Thymus (tissue), 11 donors: ENCODE measurements around the gene FNDC3A. TPM values are rescaled to one million over a fixed set of nuclear protein-coding genes. Genes with fewer than 3 reads are reported as not detected.
"Not testable (repeated sequence)": the region's sequence is repeated elsewhere in the genome, so short reads cannot be mapped to it uniquely, and the experiment has no call there.

ENCODE experiments used
- DNase-seq, 9 donors: peaks; one replicate each; pipeline ENCODE4 v3.0.0-alpha.2; 2013; ENCODE audit warnings: low spot score in 9 of 9, low read depth in 6 of 9, missing footprints in 1 of 9
- H3K27ac ChIP-seq, 2 donors: one replicate each; pipeline ENCODE4 v1.5.1; 2013; ENCODE audit warnings: control low read depth in 1 of 2, low read depth in 1 of 2, low read length in 1 of 2, mild to moderate bottlenecking in 1 of 2, moderate library complexity in 1 of 2
- H3K27me3 ChIP-seq, 2 donors: one replicate each; pipeline ENCODE4 v1.5.1; 2013; ENCODE audit warnings: low read length in 1 of 2; ENCODE audit not compliant: control insufficient read depth in 2 of 2, insufficient read depth in 1 of 2
- H3K36me3 ChIP-seq, 2 donors: one replicate each; pipeline ENCODE4 v1.5.1; 2013; ENCODE audit warnings: low read length in 1 of 2, mild to moderate bottlenecking in 1 of 2, moderate library complexity in 1 of 2; ENCODE audit not compliant: control insufficient read depth in 2 of 2, insufficient read depth in 2 of 2
- H3K4me1 ChIP-seq, 2 donors: one replicate each; pipeline ENCODE4 v1.5.1; 2013; ENCODE audit warnings: low read length in 2 of 2; ENCODE audit not compliant: control insufficient read depth in 2 of 2, insufficient read depth in 2 of 2
- H3K4me3 ChIP-seq, 2 donors: one replicate each; pipeline ENCODE4 v1.5.1; 2013; ENCODE audit warnings: low read length in 2 of 2, control low read depth in 1 of 2, mild to moderate bottlenecking in 1 of 2
- H3K9me3 ChIP-seq, 2 donors: one replicate each; pipeline ENCODE4 v1.5.1; 2013; ENCODE audit warnings: low read length in 1 of 2, mild to moderate bottlenecking in 1 of 2; ENCODE audit not compliant: control insufficient read depth in 2 of 2, insufficient read depth in 1 of 2
- WGBS: extraction: QIAGEN DNeasy Blood & Tissue Kit; methylation state at CpG from one replicate; pipeline ENCODE4 v1.1.7; 2013; 5-methylcytosine and 5-hydroxymethylcytosine counted together
- polyA plus RNA-seq: library from polyadenylated mRNA; stranded (reverse); fragments of 200-250 nt; gene quantifications from one replicate; pipeline ENCODE4 v1.2.3, GENCODE V29; 2013
- total RNA-seq: library from RNA; stranded (reverse); fragments of 120-200 nt; gene quantifications from one replicate; pipeline ENCODE4 v1.2.4, GENCODE V29; 2013
- donor health status: healthy.

FNDC3A gene
- total and polyA plus RNA-seq, 2 donors = 28.0 to 28.5 TPM

DNA sequence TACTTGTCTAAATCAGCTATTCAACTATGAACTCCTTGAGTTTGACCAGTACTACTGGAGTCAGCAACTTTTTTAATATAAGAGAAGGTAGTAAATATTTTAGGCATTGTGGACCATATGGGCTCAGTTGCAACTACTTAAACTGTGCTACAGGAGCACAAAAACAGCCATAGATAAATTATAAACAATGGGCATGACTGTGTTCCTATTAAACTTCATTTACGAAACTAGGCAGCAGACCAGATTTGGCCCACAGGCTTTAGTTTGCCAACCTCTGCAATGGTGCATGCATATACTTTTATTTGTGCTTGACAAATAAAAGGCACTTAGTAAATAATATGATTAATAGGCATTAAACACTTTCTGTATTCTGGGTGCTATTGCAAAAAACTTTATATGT, 7.6 kb downstream of the FNDC3A start:
- Histone ChIP-seq H3K27ac (no peak overlapping the region), H3K36me3 (no peaks in the 10 kb centered on the region), H3K4me3 (no peak overlapping the region), H3K27me3 (no peaks in the 10 kb centered on the region), H3K4me1 (no peaks in the 10 kb centered on the region), H3K9me3 (no peaks in the 10 kb centered on the region)
- WGBS = 97% methylated on average over 1 of the region's 1 CpG
- DNase-seq = no peak

DNA sequence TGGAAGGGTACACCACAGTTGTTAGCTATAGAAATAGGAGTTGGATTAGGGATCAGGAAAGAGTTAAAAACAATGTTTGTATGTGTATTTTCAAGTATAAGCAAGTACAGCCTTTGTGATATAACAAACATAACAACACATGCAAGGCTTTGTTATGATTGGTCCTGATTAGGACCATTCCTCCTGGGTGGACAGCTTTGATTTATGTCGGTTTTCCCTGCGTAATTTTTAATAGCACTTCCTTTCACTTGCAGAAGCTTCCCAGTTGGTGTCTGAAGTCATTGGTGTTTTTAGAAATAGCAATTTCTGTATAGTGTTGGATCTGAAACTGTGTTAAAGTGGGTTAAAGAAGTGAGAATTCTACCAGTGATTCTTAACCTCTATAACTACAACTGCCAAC, 10.0 kb downstream of the FNDC3A start:
- WGBS = 94% methylated on average over 2 of the region's 2 CpGs
- no peak for DNase-seq
- no peak overlapping the region for H3K27ac ChIP-seq

DNA sequence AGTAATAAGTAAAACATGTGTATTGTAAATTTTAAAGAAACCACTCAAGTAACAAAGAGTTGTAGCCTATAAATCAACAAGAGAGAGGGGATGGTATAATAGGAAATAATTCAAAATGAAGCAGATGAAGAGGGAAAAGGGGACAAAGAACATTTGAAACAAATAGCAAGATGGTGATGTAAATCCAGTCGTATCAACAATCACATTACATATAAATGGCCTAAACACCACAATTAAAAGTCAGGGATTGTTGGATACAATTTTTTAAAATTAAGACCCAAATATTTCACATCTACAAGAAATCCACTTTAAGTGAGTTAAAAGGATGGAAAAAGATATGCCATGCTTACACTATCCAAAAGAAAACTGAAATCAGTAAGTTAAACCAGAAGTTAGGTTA, 15.2 kb downstream of the FNDC3A start:
- Histone ChIP-seq H3K27ac (no peak overlapping the region), H3K4me3 (no peak overlapping the region), H3K27me3 (no peaks in the 10 kb centered on the region), H3K36me3 (no peaks in the 10 kb centered on the region), H3K9me3 (peaks cover 0 to 4% of the 10 kb centered on the region in 2 donors), H3K4me1 (no peaks in the 10 kb centered on the region)
- 97% methylated on average over 1 of the region's 1 CpG for WGBS
- DNase-seq = no peak

More for the DNA sequence above, 10.0 kb downstream of the FNDC3A start:
- H3K9me3 ChIP-seq = peaks cover 0 to 4% of the 10 kb centered on the region in 2 donors
- H3K36me3 ChIP-seq = no peaks in the 10 kb centered on the region
- H3K4me3 ChIP-seq = no peak overlapping the region
- no peaks in the 10 kb centered on the region for H3K4me1 ChIP-seq
- H3K27me3 ChIP-seq = no peaks in the 10 kb centered on the region

DNA sequence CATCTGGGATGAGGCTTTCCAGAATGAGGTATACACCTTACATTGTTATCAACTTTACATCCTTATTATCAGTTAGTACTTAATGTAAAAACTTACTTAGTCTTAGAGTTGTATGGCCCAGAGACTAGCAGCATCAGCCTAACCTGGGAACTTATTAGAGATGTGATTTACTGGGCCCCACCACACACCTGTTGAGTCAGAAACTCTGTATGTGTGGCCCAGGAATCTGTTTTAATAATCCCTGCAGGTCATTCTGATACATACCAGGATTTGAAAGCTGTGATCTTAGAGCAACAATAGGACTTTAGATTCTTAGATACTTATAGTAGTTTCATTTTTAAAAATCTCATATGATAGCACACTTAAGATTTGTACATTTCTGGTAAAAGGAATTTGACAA, 17.4 kb downstream of the FNDC3A start:
- H3K4me1 ChIP-seq = no peaks in the 10 kb centered on the region

DNA sequence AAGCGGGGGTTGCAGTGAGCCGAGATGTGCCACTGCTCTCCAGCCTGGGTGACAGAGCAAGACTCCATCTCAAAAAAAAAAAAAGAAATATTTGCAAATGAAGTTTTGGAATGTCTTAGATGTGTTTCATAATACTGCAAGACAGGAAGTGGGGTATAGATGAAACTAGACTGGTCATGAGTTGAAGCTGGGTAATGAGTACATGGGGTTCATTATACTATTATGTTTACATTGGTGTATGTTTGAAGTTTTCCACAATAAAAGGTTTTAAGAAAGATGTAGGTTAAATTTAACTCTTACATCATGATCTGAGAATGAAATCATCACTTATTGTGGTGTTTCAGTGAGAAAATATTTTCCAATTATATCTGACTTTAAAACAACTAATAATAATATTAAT, 19.0 kb downstream of the FNDC3A start:
- Histone ChIP-seq H3K4me1 (no peaks in the 10 kb centered on the region), H3K36me3 (no peaks in the 10 kb centered on the region), H3K27ac (no peak overlapping the region), H3K4me3 (no peak overlapping the region), H3K9me3 (peaks cover 0 to 8% of the 10 kb centered on the region in 2 donors), H3K27me3 (no peaks in the 10 kb centered on the region)
- WGBS = 98% methylated on average over 2 of the region's 2 CpGs
- no peak for DNase-seq

More for the DNA sequence above, 17.4 kb downstream of the FNDC3A start:
- Histone ChIP-seq H3K36me3 (no peaks in the 10 kb centered on the region), H3K9me3 (peaks cover 0 to 8% of the 10 kb centered on the region in 2 donors), H3K4me3 (no peak overlapping the region), H3K27ac (no peak overlapping the region), H3K27me3 (no peaks in the 10 kb centered on the region)
- no peak for DNase-seq

DNA sequence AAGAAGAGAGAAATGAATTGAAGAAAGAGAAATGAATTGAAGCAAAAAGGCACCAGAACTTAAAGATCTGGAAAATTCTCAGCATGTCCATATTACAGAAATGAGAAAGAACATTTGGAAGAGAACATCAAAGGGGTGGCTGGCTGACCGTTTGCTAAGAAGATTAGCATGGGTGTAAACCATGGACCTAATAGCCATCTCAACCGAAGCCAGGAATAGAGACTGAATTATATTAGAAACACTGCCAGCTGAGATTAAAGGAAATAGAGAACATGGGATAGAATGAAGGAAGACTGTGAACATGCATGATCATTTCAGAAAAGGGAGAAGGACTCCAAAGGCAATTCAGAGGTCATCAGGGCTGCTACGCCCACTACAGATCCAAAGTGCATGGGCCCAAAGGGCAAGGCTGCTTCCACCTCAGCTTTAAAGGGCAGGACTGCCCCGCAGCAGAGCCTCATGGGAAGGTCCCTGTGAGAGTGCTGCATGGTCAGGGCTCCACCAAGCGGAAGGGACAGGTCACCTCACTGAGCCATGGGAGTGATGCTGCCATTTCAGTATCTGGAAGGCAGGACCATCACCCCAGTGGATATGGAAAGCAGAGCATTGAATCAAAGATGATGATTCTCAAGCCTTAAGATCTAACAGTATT, 23.1 kb downstream of the FNDC3A start:
- Histone ChIP-seq H3K27ac (no peak overlapping the region), H3K36me3 (no peaks in the 10 kb centered on the region), H3K9me3 (peaks cover 0 to 3% of the 10 kb centered on the region in 2 donors), H3K4me1 (no peaks in the 10 kb centered on the region), H3K4me3 (no peak overlapping the region), H3K27me3 (no peaks in the 10 kb centered on the region)
- WGBS = 60% methylated on average over 5 of the region's 5 CpGs
- DNase-seq = no peak

DNA sequence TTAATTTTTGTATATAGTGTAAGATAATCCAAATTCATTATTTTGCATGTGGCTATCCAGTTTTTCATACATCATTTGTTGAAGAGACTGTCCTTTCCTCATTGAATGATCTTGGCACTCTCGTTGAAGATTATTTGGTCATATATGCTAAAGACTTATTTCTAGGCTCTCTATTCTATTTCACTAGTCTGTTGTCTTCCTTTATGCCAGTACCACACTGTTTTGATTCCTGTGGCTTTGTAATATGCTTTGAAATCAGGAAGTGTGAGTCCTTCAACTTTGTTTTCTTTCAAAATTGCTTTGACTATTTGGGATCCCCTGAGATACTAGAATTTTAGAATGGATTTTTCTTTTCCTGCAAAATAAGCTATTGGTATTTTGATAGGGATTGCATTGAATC, 24.5 kb downstream of the FNDC3A start:
- no peak overlapping the region for H3K4me3 ChIP-seq
- H3K4me1 ChIP-seq = no peaks in the 10 kb centered on the region
- WGBS = 100% methylated on average over 1 of the region's 1 CpG
- peaks cover 0 to 3% of the 10 kb centered on the region in 2 donors for H3K9me3 ChIP-seq
- H3K36me3 ChIP-seq = no peaks in the 10 kb centered on the region
- no peak overlapping the region for H3K27ac ChIP-seq
- DNase-seq = no peak
- no peaks in the 10 kb centered on the region for H3K27me3 ChIP-seq

DNA sequence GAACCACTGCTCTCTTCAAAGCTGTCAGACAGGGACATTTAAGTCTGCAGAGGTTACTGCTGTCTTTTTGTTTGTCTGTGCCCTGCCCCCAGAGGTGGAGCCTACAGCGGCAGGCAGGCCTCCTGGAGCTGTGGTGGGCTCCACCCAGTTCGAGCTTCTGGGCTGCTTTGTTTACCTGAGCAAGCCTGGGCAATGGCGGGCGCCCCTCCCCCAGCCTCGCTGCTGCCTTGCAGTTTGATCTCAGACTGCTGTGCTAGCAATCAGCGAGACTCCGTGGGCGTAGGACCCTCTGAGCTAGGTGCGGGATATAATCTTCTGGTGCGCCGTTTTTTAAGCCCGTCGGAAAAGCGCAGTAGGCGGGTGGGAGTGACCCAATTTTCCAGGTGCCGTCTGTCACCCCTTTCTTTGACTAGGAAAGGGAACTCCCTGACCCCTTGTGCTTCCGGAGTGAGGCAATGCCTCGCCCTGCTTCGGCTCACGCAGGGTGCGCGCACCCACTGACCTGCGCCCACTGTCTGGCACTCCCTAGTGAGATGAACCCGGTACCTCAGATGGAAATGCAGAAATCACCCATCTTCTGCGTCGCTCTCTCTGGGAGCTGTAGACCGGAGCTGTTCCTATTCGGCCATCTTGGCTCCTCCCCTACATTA, 43.4 kb downstream of the FNDC3A start:
- H3K27me3 ChIP-seq, H3K36me3 ChIP-seq, H3K4me1 ChIP-seq, H3K9me3 ChIP-seq, H3K27ac ChIP-seq, DNase-seq, H3K4me3 ChIP-seq: not testable (repeated sequence)
- 97% methylated on average over 28 of the region's 28 CpGs for WGBS

DNA sequence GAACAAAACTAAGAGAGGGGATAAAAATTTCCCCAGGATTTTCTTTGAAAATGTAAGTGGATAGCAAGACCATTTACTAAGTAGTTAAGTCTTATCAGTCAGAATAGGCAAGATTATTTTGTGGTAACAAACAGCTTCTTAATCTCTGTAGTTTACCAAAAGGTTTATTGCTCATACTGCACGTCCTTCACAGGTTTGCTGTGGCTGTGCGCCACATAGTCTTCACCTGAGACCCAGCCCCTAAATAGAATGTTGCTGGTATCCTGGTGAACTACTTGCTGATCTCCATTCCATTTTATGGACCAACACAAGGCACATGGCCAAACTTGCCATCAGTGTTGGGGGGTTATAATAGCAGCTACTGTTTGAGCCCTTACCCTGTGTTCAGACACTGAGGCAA, 44.6 kb downstream of the FNDC3A start:
- no peaks in the 10 kb centered on the region for H3K4me1 ChIP-seq
- 96% methylated on average over 2 of the region's 2 CpGs for WGBS

More for the DNA sequence above, 44.6 kb downstream of the FNDC3A start:
- H3K36me3 ChIP-seq = peaks cover 0 to 4% of the 10 kb centered on the region in 2 donors
- H3K9me3 ChIP-seq = no peaks in the 10 kb centered on the region
- H3K4me3 ChIP-seq = no peak overlapping the region
- DNase-seq = no peak
- H3K27me3 ChIP-seq = no peaks in the 10 kb centered on the region
- H3K27ac ChIP-seq = no peak overlapping the region
